ENCODE measurements around the gene ASPG.

DNA sequence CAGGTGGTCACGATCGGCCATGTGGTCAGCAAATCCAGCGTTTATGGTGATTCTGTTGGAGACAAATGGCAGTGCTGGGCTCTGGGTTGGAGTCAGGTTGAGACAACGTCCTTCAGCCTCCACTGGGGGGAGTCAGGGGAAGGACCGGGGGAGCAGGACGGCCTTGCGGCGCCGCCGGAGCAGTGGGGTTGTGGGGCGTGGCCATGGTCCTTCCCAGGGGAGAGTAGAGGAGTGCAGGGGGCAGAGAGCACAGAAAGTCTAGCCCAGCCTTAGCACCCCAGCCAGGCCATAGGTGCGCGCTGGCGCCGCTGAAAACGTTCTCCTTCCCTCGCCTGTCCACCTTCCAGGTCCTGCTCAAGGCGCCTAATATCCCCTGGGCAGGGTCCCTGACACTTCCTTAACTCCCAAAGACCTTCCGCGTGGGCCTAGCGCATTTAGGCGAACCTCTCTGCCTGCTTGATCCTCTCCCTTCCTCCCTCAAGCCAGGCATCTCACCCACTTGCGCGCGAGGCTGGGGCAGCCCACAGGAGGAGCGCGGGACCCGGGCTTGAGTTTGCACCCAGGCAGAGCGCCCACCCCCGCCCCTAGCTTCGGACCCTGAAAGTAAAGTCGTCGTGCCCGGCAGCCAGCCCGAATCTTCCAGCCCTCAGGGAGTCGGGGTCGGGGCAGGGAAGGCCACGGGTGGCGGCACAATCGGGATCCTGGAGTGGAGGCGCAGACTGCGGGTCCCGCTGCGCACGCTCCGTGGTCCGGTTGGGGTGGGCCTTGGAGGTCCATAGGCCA lies 49.8 kb downstream of the ASPG start:
- TF ChIP-seq ZNF569 (CRISPR knock-in tag; IDR thresholded peaks at IDR 0.05; ENCODE audit: borderline replicate concordance): no peak
- TF ChIP-seq, protein P1, sequence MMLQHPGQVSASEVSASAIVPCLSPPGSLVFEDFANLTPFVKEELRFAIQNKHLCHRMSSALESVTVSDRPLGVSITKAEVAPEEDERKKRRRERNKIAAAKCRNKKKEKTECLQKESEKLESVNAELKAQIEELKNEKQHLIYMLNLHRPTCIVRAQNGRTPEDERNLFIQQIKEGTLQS (CRISPR knock-in tag; IDR thresholded peaks at IDR 0.05): no peak
- TF ChIP-seq GABPB1 (CRISPR knock-in tag; IDR thresholded peaks at IDR 0.05): no peak

All from HepG2 (cell line).